ENCODE data around the gene SLC38A11. TPM values are rescaled to one million over a fixed set of nuclear protein-coding genes. Genes with fewer than 3 reads are reported as not detected.

Gene SLC38A11
- polyA plus RNA-seq, 1 donor (not counting 4 experiments of a cell fraction or from before 2014, with no cell fraction given), result not detected

GRCh38 chr2:164911832-164912231 lies 43.5 kb downstream of the SLC38A11 start:
- no peaks in the 10 kb centered on the region for H3K36me3 ChIP-seq (ENCODE audit: control insufficient read depth in 2 of 2, extremely low read depth in 1 of 2, insufficient read depth in 2 of 2, low read length in 2 of 2)
- no peaks in the 10 kb centered on the region for H3K79me2 ChIP-seq (ENCODE audit: control insufficient read depth, insufficient read depth, low read length)
- no peaks in the 10 kb centered on the region for H3K27me3 ChIP-seq (ENCODE audit: control insufficient read depth, extremely low read depth, insufficient read depth, low read length)
- no peak overlapping the region for H2AFZ ChIP-seq (ENCODE audit: control insufficient read depth, low read length)
- no peak overlapping the region for H3K9ac ChIP-seq (ENCODE audit: control insufficient read depth, extremely low read depth, insufficient read depth, low read length)
- H3K4me3 ChIP-seq (ENCODE audit: control insufficient read depth in 2 of 3, extremely low read depth in 1 of 3, insufficient read depth in 2 of 3, low read depth in 1 of 3, low read length in 3 of 3), result no peak overlapping the region
- H3K9me1 ChIP-seq (ENCODE audit: control insufficient read depth, extremely low read depth, insufficient read depth, low read length), result no peaks in the 10 kb centered on the region
- no peak overlapping the region for H3K4me2 ChIP-seq (ENCODE audit: control insufficient read depth, extremely low read depth, insufficient read depth, low read depth, low read length)
- dilution Hi-C loops (cut with MboI; ENCODE audit: extremely low pct_ligation_motif_present, low sequenced_read_pairs), result no loop called here
- no peaks in the 10 kb centered on the region for H4K20me1 ChIP-seq (ENCODE audit: control insufficient read depth, extremely low read depth, insufficient read depth, low read length)
- H3K9me3 ChIP-seq (ENCODE audit: control insufficient read depth, low read depth, low read length), result no peaks in the 10 kb centered on the region
- peaks cover 18% of the 10 kb centered on the region for H3K4me1 ChIP-seq (ENCODE audit: control insufficient read depth, extremely low read depth, insufficient read depth, low read length)
- DNase-seq (ENCODE audit: low read depth, low spot score) (no peak), FAIRE-seq (no peak)
- no peak overlapping the region for H3K27ac ChIP-seq (ENCODE audit: control insufficient read depth, insufficient read depth, low read length)
- TF ChIP-seq EZH2 (IDR thresholded peaks at IDR 0.05; ENCODE audit: low read length), result no peak
- TF ChIP-seq, protein P1, sequence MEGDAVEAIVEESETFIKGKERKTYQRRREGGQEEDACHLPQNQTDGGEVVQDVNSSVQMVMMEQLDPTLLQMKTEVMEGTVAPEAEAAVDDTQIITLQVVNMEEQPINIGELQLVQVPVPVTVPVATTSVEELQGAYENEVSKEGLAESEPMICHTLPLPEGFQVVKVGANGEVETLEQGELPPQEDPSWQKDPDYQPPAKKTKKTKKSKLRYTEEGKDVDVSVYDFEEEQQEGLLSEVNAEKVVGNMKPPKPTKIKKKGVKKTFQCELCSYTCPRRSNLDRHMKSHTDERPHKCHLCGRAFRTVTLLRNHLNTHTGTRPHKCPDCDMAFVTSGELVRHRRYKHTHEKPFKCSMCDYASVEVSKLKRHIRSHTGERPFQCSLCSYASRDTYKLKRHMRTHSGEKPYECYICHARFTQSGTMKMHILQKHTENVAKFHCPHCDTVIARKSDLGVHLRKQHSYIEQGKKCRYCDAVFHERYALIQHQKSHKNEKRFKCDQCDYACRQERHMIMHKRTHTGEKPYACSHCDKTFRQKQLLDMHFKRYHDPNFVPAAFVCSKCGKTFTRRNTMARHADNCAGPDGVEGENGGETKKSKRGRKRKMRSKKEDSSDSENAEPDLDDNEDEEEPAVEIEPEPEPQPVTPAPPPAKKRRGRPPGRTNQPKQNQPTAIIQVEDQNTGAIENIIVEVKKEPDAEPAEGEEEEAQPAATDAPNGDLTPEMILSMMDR (optimal IDR thresholded peaks at IDR 0.05 in 1 of 3, IDR thresholded peaks at IDR 0.05 in 1 of 3, conservative IDR thresholded peaks at IDR 0.05 in 1 of 3; ENCODE audit: extremely low read depth in 1 of 3, insufficient read depth in 2 of 3, low read length in 3 of 3), result no peak

GRCh38 chr2:164910101-164910899 lies 45.0 kb downstream of the SLC38A11 start:
- Histone ChIP-seq H3K4me3 (ENCODE audit: control insufficient read depth in 2 of 3, extremely low read depth in 1 of 3, insufficient read depth in 2 of 3, low read depth in 1 of 3, low read length in 3 of 3) (peak overlapping the region in 1 of 3 experiments; percentile 8), H3K9me1 (ENCODE audit: control insufficient read depth, extremely low read depth, insufficient read depth, low read length) (no peaks in the 10 kb centered on the region), H3K27me3 (ENCODE audit: control insufficient read depth, extremely low read depth, insufficient read depth, low read length) (no peaks in the 10 kb centered on the region), H3K27ac (ENCODE audit: control insufficient read depth, insufficient read depth, low read length) (peak overlapping the region; percentile 50), H3K4me1 (ENCODE audit: control insufficient read depth, extremely low read depth, insufficient read depth, low read length) (peaks cover 18% of the 10 kb centered on the region), H3K9ac (ENCODE audit: control insufficient read depth, extremely low read depth, insufficient read depth, low read length) (peak overlapping the region; percentile 13), H3K79me2 (ENCODE audit: control insufficient read depth, insufficient read depth, low read length) (no peaks in the 10 kb centered on the region), H3K36me3 (ENCODE audit: control insufficient read depth in 2 of 2, extremely low read depth in 1 of 2, insufficient read depth in 2 of 2, low read length in 2 of 2) (no peaks in the 10 kb centered on the region), H2AFZ (ENCODE audit: control insufficient read depth, low read length) (peak overlapping the region; percentile 85), H4K20me1 (ENCODE audit: control insufficient read depth, extremely low read depth, insufficient read depth, low read length) (no peaks in the 10 kb centered on the region), H3K9me3 (ENCODE audit: control insufficient read depth, low read depth, low read length) (no peaks in the 10 kb centered on the region), H3K4me2 (ENCODE audit: control insufficient read depth, extremely low read depth, insufficient read depth, low read depth, low read length) (peak overlapping the region; percentile 72)
- DNase-seq (ENCODE audit: low read depth, low spot score) (no peak), FAIRE-seq (peak; percentile 98)
- no peak for TF ChIP-seq EZH2 (IDR thresholded peaks at IDR 0.05; ENCODE audit: low read length)
- TF ChIP-seq, protein P1 (optimal IDR thresholded peaks at IDR 0.05 in 1 of 3, IDR thresholded peaks at IDR 0.05 in 1 of 3, conservative IDR thresholded peaks at IDR 0.05 in 1 of 3; ENCODE audit: extremely low read depth in 1 of 3, insufficient read depth in 2 of 3, low read length in 3 of 3), result no peak
- dilution Hi-C loops (cut with MboI; ENCODE audit: extremely low pct_ligation_motif_present, low sequenced_read_pairs), result no loop called here

Measured in keratinocyte (primary cell).